Fibroblast of skin of left biceps (primary cell): ENCODE results near the gene TBC1D22B.
"Not testable (repeated sequence)": the region's sequence is repeated elsewhere in the genome, so short reads cannot be mapped to it uniquely, and the experiment has no call there.

ENCODE experiments used
- DNase-seq, 2 experiments: peaks; one replicate each; pipeline ENCODE4 v3.0.0-alpha.2; 2013; ENCODE audit warnings: low read depth in 2 of 2

TBC1D22B gene

GRCh38 chr6:37321101-37321500, 63.5 kb downstream of the TBC1D22B start:
- DNase-seq: no peak

GRCh38 chr6:37321516-37322415, 64.2 kb downstream of the TBC1D22B start:
- DNase-seq: no peak

GRCh38 chr6:37323580-37323979, 66.0 kb downstream of the TBC1D22B start:
- no peak for DNase-seq

- no peak for DNase-seq
These were observed 66.8 kb downstream of the TBC1D22B start for GRCh38 chr6:37324131-37325033.

GRCh38 chr6:37330345-37330744, 72.8 kb downstream of the TBC1D22B start:
- DNase-seq: not testable (repeated sequence)

GRCh38 chr6:37331047-37331446, 73.5 kb downstream of the TBC1D22B start:
- DNase-seq: no peak

GRCh38 chr6:37332894-37333293, 75.3 kb downstream of the TBC1D22B start:
- DNase-seq: no peak

GRCh38 chr6:37334047-37334446, 76.5 kb downstream of the TBC1D22B start:
- no peak for DNase-seq

GRCh38 chr6:37338317-37338716, 80.7 kb downstream of the TBC1D22B start:
- DNase-seq: not testable (repeated sequence)

- DNase-seq: no peak
These were observed 81.2 kb downstream of the TBC1D22B start for GRCh38 chr6:37338745-37339255.

GRCh38 chr6:37339741-37340638, 82.4 kb downstream of the TBC1D22B start:
- DNase-seq: no peak

GRCh38 chr6:37340639-37340943, 83.0 kb downstream of the TBC1D22B start:
- no peak for DNase-seq

- DNase-seq: no peak
These were observed 85.7 kb downstream of the TBC1D22B start for GRCh38 chr6:37343248-37343647.

GRCh38 chr6:37344308-37344707, 86.7 kb downstream of the TBC1D22B start:
- no peak for DNase-seq

GRCh38 chr6:37345804-37346203, 88.2 kb downstream of the TBC1D22B start:
- DNase-seq: not testable (repeated sequence)

- no peak for DNase-seq
These were observed 89.6 kb downstream of the TBC1D22B start for GRCh38 chr6:37347177-37347576.

GRCh38 chr6:37347670-37348111, 90.1 kb downstream of the TBC1D22B start:
- no peak for DNase-seq

- DNase-seq: no peak
These were observed 93.5 kb downstream of the TBC1D22B start for GRCh38 chr6:37351027-37351426.

- DNase-seq: no peak
These were observed 94.8 kb downstream of the TBC1D22B start for GRCh38 chr6:37352384-37352783.

- DNase-seq: peak; percentile 50 to 60
These were observed 96.4 kb downstream of the TBC1D22B start, which contains the start of gene RNF8 for GRCh38 chr6:37353761-37354525. Gene RNF8, plus strand, starts transcription at chr6:37353983. Its CDS starts 182 bp downstream, at chr6:37354165.
